Esophagus squamous epithelium (tissue), 4 donors: ENCODE results near the gene VSNL1.

Experiments used
- POLR2A ChIP-seq, 4 donors: fragments of 450-650 bp; IDR thresholded peaks; one replicate each; pipeline ENCODE4 v1.6.1; 2017; ENCODE audit warnings: antibody characterized with exemption in 4 of 4, mild to moderate bottlenecking in 4 of 4, moderate library complexity in 3 of 4
- TF ChIP-seq, protein P1 (sequence below), 6 experiments: fragments of 450-650 bp in 4 of 6; fragments of 200-600 bp in 2 of 6; sonication (generic) in 2 of 6; IDR thresholded peaks; one replicate each; pipeline ENCODE4 v1.5.1; 2016 to 2019; ENCODE audit warnings: antibody characterized with exemption in 6 of 6, mild to moderate bottlenecking in 4 of 6, moderate library complexity in 4 of 6

DNA sequence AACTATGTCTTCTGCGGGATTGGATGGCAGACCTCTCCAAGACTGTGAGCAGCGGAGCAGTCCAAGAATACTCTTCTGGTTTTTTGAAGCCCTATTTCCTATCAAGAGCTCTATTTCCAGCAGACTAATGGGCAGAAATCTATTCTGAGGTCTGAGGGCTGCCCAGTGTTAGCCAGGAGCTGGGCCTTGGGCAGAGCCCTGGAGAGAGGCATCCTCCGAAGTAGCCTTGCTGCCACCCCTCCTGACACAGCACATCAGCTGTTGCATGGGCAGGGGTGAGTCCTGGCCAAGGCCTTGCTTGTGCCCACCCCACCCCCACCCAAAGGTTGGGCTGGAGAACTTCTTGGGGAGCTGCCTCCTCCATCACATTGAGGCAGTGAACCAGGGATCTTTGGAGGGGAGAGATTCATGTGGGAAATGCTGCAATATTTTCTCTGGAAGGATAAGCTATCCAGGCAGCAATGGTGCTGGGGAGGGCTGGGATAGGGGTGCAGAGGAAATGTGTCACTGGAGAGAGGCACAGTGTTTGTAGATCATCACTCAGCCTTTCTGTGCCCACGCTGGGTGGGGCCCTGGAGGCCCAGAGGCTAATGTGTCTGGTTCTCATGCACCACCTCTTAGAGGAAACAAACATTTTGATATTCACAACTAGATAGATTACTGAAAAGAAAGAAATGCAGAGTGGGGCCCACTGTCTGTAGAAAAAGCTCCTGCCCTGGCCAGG lies 104.7 kb downstream of the VSNL1 start:
- TF ChIP-seq, protein P1, sequence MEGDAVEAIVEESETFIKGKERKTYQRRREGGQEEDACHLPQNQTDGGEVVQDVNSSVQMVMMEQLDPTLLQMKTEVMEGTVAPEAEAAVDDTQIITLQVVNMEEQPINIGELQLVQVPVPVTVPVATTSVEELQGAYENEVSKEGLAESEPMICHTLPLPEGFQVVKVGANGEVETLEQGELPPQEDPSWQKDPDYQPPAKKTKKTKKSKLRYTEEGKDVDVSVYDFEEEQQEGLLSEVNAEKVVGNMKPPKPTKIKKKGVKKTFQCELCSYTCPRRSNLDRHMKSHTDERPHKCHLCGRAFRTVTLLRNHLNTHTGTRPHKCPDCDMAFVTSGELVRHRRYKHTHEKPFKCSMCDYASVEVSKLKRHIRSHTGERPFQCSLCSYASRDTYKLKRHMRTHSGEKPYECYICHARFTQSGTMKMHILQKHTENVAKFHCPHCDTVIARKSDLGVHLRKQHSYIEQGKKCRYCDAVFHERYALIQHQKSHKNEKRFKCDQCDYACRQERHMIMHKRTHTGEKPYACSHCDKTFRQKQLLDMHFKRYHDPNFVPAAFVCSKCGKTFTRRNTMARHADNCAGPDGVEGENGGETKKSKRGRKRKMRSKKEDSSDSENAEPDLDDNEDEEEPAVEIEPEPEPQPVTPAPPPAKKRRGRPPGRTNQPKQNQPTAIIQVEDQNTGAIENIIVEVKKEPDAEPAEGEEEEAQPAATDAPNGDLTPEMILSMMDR (IDR thresholded peaks at IDR 0.05), result no peak
- no peak for TF ChIP-seq POLR2A (IDR thresholded peaks at IDR 0.05)
